GM18505 (cell line): ENCODE results near the gene CENPP.

Experiments used
- ATAC-seq: cut with Tn5 transposase; IDR thresholded peaks from one replicate; pipeline ENCODE4 v1.9.1; 2021; ENCODE audit not compliant: unreplicated experiment
- POLR2A ChIP-seq: IDR thresholded peaks from 4 replicates; pipeline ENCODE4 v1.6.1; 2011; ENCODE audit warnings: borderline replicate concordance; ENCODE audit not compliant: insufficient read depth, insufficient read length; ENCODE audit errors: extremely low read depth

The CENPP gene

DNA sequence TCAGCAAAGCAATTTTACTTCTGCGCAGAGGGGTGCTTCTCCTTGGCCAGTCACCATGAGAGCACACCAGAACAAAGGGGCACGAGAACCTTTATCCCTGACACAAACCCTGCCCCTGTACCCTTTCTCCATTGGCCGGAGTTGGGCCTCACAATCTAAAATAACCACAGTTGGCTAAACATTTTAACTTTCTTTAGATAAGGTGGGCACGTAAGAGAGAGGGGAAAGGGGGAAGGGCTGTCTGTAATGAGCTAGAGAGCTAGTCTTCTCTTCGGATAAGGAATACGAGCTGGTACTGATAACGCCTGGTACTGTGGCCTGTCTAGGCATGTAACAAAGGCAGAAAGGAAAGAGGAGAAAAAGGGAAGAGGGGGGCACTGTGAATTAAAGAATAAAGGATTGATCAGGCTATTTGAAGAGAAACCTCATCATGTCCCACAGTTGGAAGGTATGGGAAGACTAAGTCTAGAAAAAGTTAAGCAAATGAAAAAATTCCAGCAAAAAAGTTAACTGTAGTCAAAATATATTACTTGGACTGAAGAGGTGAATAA, 30.4 kb upstream of the CENPP start:
- ATAC-seq = no peak

DNA sequence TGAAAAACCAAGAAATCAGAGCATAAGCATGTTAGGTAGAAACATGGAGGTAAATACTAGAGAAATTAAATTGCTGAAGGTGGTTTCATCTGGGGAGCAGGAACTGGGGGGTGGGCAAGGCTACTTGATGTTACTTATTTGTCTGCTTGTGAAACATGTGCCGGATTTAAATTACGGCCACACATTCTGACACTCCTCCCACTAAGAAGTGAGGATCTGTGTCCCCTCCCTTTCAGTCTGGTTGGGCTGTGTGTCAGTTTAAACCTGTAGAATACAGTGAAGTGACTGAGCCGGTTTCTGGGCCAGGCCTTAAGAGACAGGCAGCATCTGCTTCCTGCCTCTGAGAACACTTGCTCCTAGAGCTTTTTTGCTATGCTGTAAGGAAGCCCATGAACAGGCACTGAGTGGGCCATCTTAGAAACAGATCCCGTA, 29.9 kb upstream of the CENPP start:
- no peak for TF ChIP-seq POLR2A
- no peak for ATAC-seq

More for the DNA sequence above, 30.4 kb upstream of the CENPP start:
- no peak for TF ChIP-seq POLR2A

DNA sequence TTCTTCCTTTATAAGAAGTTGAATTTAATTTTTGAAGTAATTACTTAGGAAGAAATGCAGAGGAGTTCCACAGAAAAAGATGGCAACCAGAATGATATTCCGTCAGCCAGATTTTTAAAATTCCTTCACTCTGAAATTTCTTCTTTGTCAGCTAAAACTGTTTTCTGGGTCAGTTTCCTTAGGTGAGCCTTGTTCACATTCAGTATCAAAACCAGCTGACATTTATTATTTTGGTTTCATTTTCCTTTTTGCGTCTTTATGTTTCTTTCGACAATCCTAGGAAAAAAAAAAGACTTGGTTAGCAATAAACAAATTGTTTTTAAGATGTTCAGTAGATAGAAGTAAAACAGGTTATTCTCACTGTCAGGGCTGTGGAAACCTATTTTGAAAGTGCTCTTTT, 28.1 kb upstream of the CENPP start:
- TF ChIP-seq POLR2A = no peak
- ATAC-seq = no peak

DNA sequence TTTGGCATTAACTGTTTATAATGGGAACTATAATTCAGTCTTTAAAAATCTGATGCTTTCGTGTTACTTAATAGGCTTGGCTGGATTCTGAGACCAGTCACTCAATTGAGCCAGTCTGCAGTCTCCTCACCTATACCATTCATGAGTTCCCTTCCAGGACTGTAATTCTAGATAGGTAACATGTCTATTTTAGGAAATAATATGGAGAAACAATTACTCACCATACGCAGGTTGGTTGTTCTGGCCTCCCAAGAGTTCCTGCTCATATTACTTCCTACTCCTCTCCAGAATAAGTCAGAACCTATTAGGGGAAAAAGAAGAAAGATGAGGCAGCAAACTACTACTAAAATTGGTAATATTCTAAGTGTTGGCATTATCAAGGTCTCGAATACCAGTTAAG, 27.7 kb upstream of the CENPP start:
- ATAC-seq = no peak
- TF ChIP-seq POLR2A = no peak

DNA sequence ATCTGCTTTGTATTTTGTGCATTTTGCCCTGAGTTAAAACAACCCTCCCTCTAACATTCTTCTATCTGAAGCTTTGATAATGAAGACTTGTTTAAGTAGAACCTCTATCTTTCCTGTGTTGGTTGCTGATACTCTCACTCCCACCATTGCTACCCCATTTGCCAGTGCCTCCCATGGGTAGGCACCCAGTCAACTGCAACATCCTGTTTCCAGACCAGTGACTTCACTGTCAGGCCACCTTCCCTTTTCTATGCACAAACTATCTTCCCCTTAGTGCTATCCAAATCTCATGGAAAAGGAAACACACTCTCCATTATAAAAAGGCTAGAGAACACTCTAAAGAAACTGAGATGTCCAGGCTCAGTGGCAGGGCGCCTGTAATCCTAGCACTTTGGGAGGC, 26.6 kb upstream of the CENPP start:
- no peak for TF ChIP-seq POLR2A
- ATAC-seq = peak; percentile 48

DNA sequence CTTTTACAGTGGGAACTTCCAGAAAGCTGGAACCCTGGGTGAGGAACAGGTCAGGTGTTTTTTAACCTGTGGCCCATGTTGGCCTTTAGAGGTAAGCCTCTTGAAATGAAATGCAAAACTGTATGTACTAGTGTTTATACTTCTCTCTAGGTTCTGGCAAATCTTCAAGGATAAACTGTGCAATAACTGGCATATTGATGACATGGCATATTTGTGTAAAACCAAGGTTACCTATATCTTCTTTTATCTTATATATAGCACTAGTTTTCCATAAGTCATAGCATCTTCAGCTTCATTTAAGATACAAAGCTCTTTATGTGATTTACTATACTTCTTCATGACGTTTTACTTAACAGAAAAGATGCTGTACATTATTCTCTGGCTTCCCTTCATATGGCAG, 24.8 kb upstream of the CENPP start:
- no peak for ATAC-seq
- no peak for TF ChIP-seq POLR2A

DNA sequence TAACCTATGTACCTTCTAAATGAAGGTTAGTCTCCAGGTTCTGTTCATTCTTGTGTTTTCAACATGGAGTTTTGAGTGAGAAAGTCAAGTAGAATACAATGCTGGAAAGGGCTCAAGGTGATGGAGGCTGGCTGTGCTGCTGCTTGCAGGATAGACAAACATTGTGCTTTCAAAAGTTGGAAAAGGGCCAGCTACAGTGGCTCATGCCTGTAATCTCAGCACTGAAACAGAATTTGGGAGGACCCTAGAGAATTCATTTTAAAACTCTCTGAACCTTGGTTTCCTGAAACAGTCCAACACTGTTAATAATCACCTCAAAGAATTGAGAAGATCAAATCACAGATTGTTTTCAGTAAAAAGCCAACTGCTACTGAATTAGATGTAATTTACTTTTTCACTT, 16.9 kb upstream of the CENPP start:
- no peak for TF ChIP-seq POLR2A
- ATAC-seq = no peak

DNA sequence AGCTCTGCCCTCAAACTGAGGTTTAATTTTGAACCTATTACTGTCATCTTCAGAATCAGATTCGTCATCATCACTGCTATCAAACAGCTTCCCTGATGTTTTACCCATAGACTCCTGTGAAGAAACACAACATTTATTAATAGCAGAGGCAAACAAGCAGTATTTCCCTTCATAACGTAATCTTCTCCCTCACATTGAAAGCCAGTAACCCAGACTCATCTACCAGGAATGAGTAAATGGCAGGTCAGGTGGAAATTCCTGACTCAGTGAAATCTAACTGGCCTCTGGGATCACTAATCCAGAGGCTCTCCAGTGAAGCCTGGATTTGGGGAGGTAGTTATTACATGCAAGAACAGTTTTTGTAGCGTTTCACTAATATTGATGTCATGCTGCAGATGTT, 15.2 kb upstream of the CENPP start:
- ATAC-seq = no peak
- TF ChIP-seq POLR2A = no peak

DNA sequence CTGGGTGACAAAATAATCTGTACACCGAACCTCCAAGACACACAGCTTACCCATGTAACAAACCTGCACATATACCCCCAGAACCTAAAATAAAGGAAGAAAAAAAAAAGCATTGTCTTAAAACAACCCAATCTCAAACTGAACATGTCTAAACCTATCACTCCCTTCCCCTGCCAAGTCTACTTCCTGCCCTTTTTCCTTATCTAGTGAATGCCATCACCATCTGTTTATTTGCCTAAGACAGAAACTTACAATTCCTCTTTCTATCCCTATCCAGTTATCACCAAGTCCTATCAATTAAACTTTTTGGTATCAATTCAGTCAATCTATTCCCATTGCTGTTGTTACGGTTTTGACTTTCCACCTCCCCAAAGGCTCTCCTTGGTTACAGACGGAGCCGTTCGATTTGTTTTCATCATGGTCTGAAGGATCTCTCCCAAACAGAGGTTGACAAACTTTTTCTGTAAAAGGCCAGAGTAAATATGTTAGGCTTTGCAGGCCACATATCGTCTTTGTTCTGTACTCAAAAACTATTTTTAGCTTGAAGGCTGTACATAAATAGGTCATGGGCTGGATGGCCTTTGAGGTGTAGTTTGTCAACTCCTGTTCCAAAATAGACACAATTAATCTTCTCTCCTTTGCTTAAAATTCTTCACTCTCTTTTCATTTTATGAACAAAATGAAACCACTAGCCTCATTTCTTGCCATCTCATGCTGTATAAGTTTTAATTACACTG, 12.7 kb upstream of the CENPP start:
- ATAC-seq = no peak
- TF ChIP-seq POLR2A = no peak

DNA sequence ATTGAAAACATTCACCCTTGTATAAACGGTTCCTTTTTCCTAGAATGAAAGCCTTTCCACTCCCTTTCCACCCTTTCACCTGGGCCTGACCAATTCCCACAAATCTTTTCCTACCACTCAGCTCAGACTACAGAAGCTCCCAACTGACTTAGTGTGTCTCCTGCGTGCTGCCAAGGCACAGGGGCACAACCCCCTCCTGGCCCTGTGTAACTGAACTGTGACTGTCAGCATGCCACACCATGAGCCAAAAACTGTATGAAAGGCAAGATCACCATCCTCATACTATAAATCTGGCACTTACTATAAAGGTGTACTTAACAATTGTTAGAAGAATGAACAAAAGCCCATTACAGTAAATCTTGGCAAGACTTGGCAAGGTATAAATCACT, 12.1 kb upstream of the CENPP start:
- TF ChIP-seq POLR2A = no peak
- ATAC-seq = no peak

DNA sequence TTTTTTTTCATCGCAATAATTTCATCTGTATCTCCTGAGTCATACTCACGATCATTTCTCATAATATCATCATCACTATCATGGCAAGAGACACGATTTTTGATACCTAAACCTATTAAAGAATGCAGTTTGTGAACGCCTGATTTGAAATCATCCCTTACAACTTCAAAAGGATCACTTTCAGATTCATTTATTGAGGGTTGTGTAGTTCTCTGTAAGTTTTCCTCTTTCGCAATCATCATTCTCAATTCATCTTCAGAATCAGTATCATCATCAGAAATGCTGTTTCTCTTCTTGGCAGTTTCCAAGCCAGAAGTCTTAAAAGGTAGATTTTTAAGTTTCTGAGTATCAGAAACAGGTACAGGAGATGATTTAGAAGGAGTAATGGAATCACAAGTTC, 10.3 kb upstream of the CENPP start:
- ATAC-seq = no peak
- TF ChIP-seq POLR2A = no peak

DNA sequence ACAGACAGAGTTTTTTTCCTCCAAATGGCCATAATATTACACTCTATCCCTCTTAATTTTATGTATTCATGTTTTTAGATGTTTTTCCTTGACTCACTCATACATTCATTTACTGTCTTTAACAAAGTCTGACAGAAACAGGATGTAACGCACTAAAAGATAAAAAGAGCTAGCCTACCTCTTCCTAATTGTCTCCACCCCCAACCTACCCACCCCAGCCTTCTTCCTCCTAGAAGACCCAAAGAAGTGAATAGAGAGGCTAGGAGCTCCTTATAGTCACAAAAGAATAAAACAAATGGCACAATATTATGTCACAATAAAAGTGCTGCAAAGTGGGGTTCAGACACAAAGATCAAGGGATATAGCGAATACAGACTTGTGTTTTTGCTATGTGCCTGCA, 1.3 kb upstream of the CENPP start:
- no peak for ATAC-seq
- no peak for TF ChIP-seq POLR2A

DNA sequence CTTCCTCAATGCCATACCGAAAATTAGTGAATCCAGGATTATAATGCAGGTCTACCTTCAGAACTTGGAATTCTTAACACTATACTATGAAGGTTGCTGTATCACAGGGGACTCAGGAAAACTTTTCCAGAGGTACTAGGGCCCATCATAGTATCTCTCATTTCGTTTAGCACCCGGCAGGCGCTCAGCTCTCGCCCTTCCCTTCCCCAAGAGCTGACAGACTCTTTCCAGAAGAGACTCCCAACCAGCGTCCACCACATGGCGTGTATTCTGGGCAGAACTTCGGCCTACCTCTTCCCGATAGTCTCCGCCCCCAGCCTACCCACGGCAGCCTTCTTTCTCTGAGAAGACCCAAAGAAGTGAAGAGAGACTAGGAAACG, 874 bp upstream of the CENPP start:
- no peak for TF ChIP-seq POLR2A
- no peak for ATAC-seq

DNA sequence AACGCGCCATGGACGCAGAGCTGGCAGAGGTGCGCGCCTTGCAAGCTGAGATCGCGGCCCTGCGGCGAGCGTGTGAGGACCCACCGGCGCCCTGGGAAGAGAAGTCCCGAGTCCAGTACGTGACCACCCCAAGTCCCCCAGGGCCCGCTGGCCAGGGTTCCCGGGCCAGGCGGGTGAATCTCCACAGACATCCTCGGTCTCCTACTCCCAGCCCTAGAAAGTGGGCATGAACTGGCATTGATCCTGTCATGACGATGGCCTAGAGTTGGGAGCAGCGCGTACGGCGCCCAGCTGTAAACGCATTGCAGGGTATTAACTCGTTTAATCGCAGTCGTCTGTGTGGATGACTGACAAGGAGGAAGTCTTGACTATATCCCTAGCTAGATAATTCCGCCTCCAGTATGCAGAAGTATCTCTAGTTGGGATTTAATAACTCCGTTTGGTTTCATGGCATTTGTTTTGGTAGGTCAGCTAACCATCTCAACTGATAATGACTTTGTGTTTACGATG, 293 bp downstream of the CENPP start:
- TF ChIP-seq POLR2A = no peak
- ATAC-seq = no peak
